ENCODE measurements around the gene CCL13.

Gene CCL13

GRCh38 chr17:34364751-34365150, 8.5 kb downstream of the CCL13 start:
- no peak for DNase-seq

- no peak for DNase-seq
Measured at GRCh38 chr17:34365340-34365739, 9.1 kb downstream of the CCL13 start.

GRCh38 chr17:34366010-34366409, 9.7 kb downstream of the CCL13 start:
- DNase-seq, result no peak

GRCh38 chr17:34366529-34367107, 10.3 kb downstream of the CCL13 start:
- no peak for DNase-seq

- no peak for DNase-seq
Measured at GRCh38 chr17:34367486-34368195, 11.4 kb downstream of the CCL13 start.

- DNase-seq, result no peak
Measured at GRCh38 chr17:34368196-34368945, 12.1 kb downstream of the CCL13 start.

- no peak for DNase-seq
Measured at GRCh38 chr17:34368946-34369500, 12.7 kb downstream of the CCL13 start.

- no peak for DNase-seq
Measured at GRCh38 chr17:34369571-34369970, 13.3 kb downstream of the CCL13 start.

GRCh38 chr17:34370376-34370996, 14.2 kb downstream of the CCL13 start:
- no peak for DNase-seq

GRCh38 chr17:34370997-34371395, 14.7 kb downstream of the CCL13 start:
- DNase-seq, result no peak

- no peak for DNase-seq
Measured at GRCh38 chr17:34371405-34372100, 15.3 kb downstream of the CCL13 start.

GRCh38 chr17:34374457-34374856, 18.2 kb downstream of the CCL13 start:
- DNase-seq, result no peak

GRCh38 chr17:34375426-34375997, 19.2 kb downstream of the CCL13 start:
- no peak for DNase-seq

- no peak for DNase-seq
Measured at GRCh38 chr17:34377078-34377823, 21.0 kb downstream of the CCL13 start.

GRCh38 chr17:34378664-34379101, 22.4 kb downstream of the CCL13 start:
- peak; percentile 75 for DNase-seq

GRCh38 chr17:34379868-34380267, 23.6 kb downstream of the CCL13 start:
- no peak for DNase-seq

- no peak for DNase-seq
Measured at GRCh38 chr17:34382621-34383124, 26.4 kb downstream of the CCL13 start.

GRCh38 chr17:34383216-34383615, 26.9 kb downstream of the CCL13 start:
- no peak for DNase-seq

GRCh38 chr17:34384271-34384670, 28.0 kb downstream of the CCL13 start:
- DNase-seq, result no peak

- no peak for DNase-seq
Measured at GRCh38 chr17:34384822-34385605, 28.7 kb downstream of the CCL13 start.

- no peak for DNase-seq
Measured at GRCh38 chr17:34386343-34386696, 30.0 kb downstream of the CCL13 start.
